HG02571 (cell line): ENCODE results near the gene PRICKLE3.
"Not testable (repeated sequence)": the region's sequence is repeated elsewhere in the genome, so short reads cannot be mapped to it uniquely, and the experiment has no call there.

ENCODE experiments used
- ATAC-seq: cut with Tn5 transposase; IDR thresholded peaks from one replicate; pipeline ENCODE4 v1.9.1; 2021; ENCODE audit warnings: mild to moderate bottlenecking, moderate library complexity; ENCODE audit not compliant: unreplicated experiment

The PRICKLE3 gene

DNA sequence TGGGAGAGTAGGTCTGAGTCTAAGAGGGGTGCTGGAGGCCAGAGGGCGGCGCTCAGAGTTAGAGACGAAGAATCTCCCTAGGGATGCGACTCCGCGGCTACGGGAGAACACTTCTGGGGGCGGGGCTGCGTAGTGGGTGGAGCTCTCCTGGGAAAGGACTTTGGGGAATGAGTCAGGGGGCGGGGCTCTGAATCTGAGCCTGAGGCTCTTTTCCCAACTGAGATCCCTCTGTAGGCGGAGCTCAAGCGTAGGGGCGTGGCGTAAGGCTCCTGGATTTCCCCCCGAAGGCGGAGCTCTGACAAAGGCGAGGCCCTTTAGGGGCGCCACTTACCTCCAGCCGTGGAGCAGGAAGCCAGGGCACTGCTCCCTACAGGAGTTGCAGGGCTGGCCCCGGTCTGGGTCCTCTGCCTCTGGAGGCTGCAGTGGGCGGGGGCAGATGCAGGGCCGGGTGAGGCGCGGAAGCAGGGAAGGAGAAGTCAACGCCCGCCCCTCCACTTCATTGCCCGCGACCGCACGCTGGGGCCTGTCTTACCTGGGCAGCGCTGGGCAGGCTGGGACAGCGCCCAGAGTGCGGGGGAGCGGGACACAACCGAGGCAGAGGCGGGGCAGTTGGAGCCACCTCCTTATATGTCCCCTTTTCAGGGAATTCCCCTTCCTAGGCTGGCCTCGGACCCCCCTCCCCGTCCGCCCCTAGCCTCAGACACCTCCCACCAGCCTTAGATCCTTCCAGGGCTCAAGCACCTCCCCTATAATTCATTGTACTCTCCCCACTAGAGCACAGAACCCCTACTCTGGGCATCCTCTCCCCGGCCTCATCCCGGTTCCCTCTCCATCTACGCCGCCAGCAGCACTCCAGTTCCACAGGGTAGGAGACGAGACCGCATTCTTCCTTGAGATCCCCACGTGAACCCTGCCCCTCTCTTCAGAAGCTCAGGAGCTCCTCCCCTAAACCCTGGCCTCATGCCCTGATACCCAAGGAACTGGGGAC is 1.6 kb downstream of the PRICKLE3 start:
- ATAC-seq: no peak

- ATAC-seq: no peak
Observed at GRCh38 chrX:49183701-49184281, 2.4 kb downstream of the PRICKLE3 start.

DNA sequence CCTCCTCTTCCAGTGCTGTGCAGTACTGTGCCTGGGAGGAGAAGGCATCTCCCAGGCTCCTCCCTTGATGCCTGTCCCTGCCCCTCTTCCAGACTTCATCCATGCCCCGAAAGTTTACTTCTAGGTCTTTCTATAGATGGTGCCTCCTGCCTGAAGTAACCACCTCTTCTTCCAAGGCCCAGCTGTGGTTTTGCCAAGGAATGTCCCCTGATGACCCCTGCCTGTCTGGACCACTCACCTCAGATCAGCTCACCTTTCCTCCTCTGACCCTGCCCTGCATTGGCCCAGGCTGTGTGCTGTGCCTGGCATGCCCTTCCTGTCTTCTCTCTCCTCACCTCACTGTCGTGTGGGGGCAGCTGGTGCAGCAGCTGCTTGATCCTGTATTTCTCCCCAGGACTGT is 6.8 kb downstream of the PRICKLE3 start:
- ATAC-seq: no peak

GRCh38 chrX:49178537-49178936 is 7.6 kb downstream of the PRICKLE3 start:
- no peak for ATAC-seq

- no peak for ATAC-seq
Observed at GRCh38 chrX:49177873-49178480, 8.2 kb downstream of the PRICKLE3 start.

- no peak for ATAC-seq
Observed at GRCh38 chrX:49177338-49177833, 8.8 kb downstream of the PRICKLE3 start.

GRCh38 chrX:49176421-49177326 is 9.5 kb downstream of the PRICKLE3 start:
- no peak for ATAC-seq

DNA sequence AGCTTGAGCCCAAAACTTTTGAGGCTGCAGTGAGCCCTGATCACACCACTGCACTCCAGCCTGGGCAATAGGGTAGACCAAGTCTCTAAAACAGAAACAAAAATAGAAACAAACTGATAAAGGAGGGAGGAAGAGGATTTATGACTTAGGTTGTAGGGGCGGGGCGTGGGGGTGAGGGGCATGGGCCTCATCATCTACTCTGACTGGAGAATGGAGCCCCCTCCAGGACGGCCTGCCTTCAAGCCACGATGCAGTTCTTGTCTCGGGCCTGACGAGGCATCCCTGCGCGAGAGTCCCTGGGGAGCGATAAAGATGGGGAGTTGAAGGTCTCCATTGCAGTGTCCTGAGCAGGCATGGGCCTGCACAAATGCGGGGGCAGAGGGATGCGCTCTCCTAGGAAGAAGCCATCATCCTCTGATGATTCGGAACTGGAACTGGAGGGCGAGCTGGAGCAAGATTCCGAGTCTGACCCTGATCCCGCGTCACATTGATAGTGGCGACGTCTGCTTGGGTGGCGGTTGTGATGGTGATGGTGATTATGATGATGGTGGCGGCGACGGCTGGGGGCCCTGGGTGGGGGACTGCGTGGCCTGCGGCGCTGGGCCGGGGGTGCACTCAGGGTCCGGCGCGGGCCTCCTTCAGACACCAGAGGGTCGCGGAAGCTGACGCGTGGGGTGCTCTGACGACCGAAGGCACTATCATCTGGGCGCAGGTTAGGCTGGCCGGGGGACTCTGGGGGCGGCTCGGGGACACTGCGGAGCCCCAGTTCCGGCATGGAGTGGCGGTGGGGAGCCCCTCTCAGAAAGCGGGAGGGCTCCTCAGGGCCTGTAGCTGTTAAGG is 10.5 kb downstream of the PRICKLE3 start:
- ATAC-seq: no peak

DNA sequence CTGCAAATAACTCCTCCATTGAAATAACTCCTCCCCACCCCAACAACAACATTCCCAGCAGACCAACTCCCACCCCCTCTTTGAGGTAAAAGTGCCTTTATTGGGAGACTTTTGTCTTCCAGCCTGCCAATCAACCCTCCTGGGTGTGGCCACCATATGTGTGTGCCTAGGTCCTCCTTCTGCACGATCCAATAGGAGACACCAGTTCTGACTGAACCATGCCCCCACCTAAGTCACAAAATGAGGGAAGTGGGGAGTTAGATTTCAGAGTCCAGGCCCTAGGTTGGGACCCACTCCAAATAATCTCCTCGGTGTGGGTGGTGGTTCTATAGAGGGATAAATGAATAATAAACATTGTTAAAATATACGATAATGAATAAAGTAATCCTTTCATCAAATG is 11.4 kb downstream of the PRICKLE3 start:
- ATAC-seq: no peak

DNA sequence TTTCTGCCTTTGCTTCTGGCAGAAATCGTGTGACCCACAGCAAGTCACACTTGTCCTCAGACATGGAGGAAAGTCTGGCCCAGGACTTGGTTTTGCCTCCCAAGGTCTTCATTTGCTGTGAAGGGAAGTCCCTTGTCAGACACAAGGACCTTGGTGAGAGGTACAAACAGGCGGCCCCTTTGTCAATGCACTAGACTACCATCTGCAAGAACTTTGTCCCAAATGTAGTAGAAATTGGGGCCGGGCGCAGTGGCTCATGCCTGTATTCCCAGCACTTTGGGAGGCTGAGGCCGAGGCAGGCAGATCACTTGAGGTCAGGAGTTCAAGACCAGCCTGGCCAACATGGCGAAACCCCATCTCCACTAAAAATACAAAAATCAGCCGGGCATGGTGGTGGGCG is 12.6 kb downstream of the PRICKLE3 start:
- not testable (repeated sequence) for ATAC-seq

GRCh38 chrX:49172280-49172780 is 13.8 kb downstream of the PRICKLE3 start:
- ATAC-seq: peak; percentile 58

DNA sequence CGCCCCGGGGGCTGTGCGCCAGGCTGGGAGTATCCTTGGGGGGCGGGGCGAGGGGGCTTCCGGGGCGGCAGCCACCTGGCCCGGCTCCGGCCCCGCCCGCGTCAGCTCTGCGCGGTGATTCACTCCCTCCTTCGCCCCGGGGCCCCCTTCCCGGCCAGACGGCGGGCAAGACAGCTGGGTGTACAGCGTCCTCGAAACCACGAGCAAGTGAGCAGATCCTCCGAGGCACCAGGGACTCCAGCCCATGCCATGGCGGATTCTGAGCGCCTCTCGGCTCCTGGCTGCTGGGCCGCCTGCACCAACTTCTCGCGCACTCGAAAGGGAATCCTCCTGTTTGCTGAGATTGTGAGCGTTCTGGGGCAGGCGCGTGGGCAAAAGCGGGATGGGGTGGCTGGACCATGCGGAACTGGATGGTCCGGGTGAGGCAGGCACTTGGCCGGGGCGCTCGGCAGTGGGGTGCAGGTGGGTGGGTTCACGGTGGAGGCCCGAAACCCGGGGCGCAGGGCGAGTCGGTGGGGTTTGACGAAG is 14.4 kb downstream of the PRICKLE3 start, which contains the start of gene PLP2:
PLP2 (plus strand) TSS at position 147 of the 528 bp plus-strand sequence; CDS start at position 250, 103 bp downstream.
- ATAC-seq: peak; percentile 24

DNA sequence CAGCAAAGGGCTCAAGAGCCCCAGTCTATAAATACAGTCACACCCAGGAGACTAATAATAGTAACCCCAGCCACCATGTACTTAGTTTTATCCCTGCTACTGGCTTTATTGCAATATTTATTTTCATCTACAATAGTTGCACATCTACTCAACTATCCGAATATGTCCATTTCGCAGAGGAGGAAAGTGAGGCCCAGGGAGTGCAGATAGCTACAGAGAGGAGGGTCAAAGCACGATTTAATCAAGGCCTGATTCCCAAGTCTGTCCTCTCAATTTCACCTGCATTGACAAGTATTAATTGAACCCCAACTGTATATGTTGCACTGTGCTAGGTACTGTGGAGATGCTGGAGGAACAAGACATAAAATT is 18.4 kb downstream of the PRICKLE3 start:
- ATAC-seq: no peak

- ATAC-seq: no peak
Observed at GRCh38 chrX:49166914-49167739, 19.0 kb downstream of the PRICKLE3 start.

GRCh38 chrX:49165901-49166881 is 20.0 kb downstream of the PRICKLE3 start:
- ATAC-seq: no peak

GRCh38 chrX:49164589-49165360 is 21.4 kb downstream of the PRICKLE3 start:
- no peak for ATAC-seq
